H1 (cell line): ENCODE measurements around the gene PLCB4. TPM values are rescaled to one million over a fixed set of nuclear protein-coding genes. Genes with fewer than 3 reads are reported as not detected.

ENCODE experiments used
- CTCF ChIA-PET: fragments of 300-600 bp; sonication (Branson Sonifier 250); formaldehyde crosslinking; loops from one replicate; lab custom pipeline; 2021; ENCODE audit not compliant: partially characterized antibody; lab: Charles Lee
- POLR2A ChIA-PET: fragments of 300-600 bp; sonication (Branson Sonifier 250); formaldehyde crosslinking; loops from one replicate; lab custom pipeline; 2021; ENCODE audit warnings: inconsistent platforms; ENCODE audit not compliant: partially characterized antibody; lab: Charles Lee
- DNase-seq, 2 experiments: peaks; one replicate each; pipeline versions ENCODE4 v3.0.0 to v3.0.0-alpha.2; 2010 to 2022; ENCODE audit warnings: low spot score in 2 of 2, low read depth in 1 of 2, mixed read lengths in 1 of 2
- FAIRE-seq: peaks from 2 replicates; lab custom pipeline; 2011; peaks lifted over from hg19 to GRCh38; lab: Jason Lieb, UNC
- H2AFZ ChIP-seq: 2 replicates; pipeline ENCODE4 v1.8.1; 2012; ENCODE audit warnings: low read length, inconsistent platforms
- H2AK5ac ChIP-seq: 2 replicates; pipeline ENCODE4 v1.6.1; 2013; ENCODE audit warnings: low read depth, low read length
- H2BK120ac ChIP-seq: replicated peaks from 2 replicates; pipeline ENCODE3; 2013; ENCODE audit warnings: low read depth, low read length, inconsistent platforms
- H2BK12ac ChIP-seq: 2 replicates; pipeline ENCODE4 v1.6.1; 2013; ENCODE audit warnings: low read depth, low read length
- H2BK15ac ChIP-seq: 2 replicates; pipeline ENCODE4 v1.6.1; 2013; ENCODE audit warnings: low read length
- H2BK20ac ChIP-seq: 2 replicates; pipeline ENCODE4 v1.6.1; 2013; ENCODE audit warnings: low read length
- H2BK5ac ChIP-seq: 2 replicates; pipeline ENCODE4 v1.6.1; 2013; ENCODE audit warnings: low read depth, low read length
- H3K14ac ChIP-seq: 2 replicates; pipeline ENCODE4 v1.6.1; 2013; ENCODE audit warnings: inconsistent platforms; ENCODE audit not compliant: insufficient read length
- H3K18ac ChIP-seq: 2 replicates; pipeline ENCODE4 v1.6.1; 2013; ENCODE audit warnings: low read length; ENCODE audit errors: extremely low read depth
- H3K23ac ChIP-seq: 2 replicates; pipeline ENCODE4 v1.6.1; 2013; ENCODE audit warnings: inconsistent platforms; ENCODE audit not compliant: insufficient read length
- H3K23me2 ChIP-seq: 2 replicates; pipeline ENCODE4 v1.6.1; 2013; ENCODE audit warnings: low read depth, low read length
- H3K27ac ChIP-seq: 2 replicates; pipeline ENCODE4 v1.6.1; 2011; ENCODE audit warnings: low read depth, low read length, inconsistent platforms
- H3K27me3 ChIP-seq, 4 experiments: replicated peaks in 1 of 4; 1 replicate in 1 of 4; 2 replicates in 3 of 4; pipeline versions ENCODE4 v1.6.1 to v1.8.1; 2011 to 2013; ENCODE audit warnings: low read length in 3 of 4, mild to moderate bottlenecking in 3 of 4, inconsistent platforms in 2 of 4, mixed read lengths in 2 of 4, moderate library complexity in 1 of 4; ENCODE audit not compliant: control insufficient read depth in 3 of 4, insufficient read depth in 3 of 4; ENCODE audit errors: extremely low read depth in 1 of 4
- H3K36me3 ChIP-seq, 4 experiments: 2 replicates each; pipeline versions ENCODE4 v1.6.1 to v1.8.1; 2011 to 2013; ENCODE audit warnings: mild to moderate bottlenecking in 4 of 4, low read length in 3 of 4, moderate library complexity in 2 of 4, control low read depth in 1 of 4, inconsistent platforms in 1 of 4; ENCODE audit not compliant: insufficient read depth in 4 of 4, control insufficient read depth in 2 of 4
- H3K4ac ChIP-seq: replicated peaks from 2 replicates; pipeline ENCODE3; 2013; ENCODE audit warnings: low read length, low read depth, mixed read lengths, inconsistent platforms; ENCODE audit not compliant: insufficient read length
- H3K4me1 ChIP-seq, 4 experiments: replicated peaks in 1 of 4; 1 replicate in 1 of 4; 2 replicates in 3 of 4; pipeline versions ENCODE4 v1.6.1 to v1.8.1; 2011 to 2013; ENCODE audit warnings: low read length in 3 of 4, inconsistent platforms in 2 of 4, mixed read lengths in 1 of 4; ENCODE audit not compliant: insufficient read depth in 4 of 4, control insufficient read depth in 3 of 4
- H3K4me2 ChIP-seq, 2 experiments: 2 replicates each; pipeline versions ENCODE4 v1.6.1 to v1.8.1; 2011 to 2013; ENCODE audit warnings: low read depth in 2 of 2, low read length in 2 of 2, control low read depth in 1 of 2, inconsistent platforms in 1 of 2, mild to moderate bottlenecking in 1 of 2; ENCODE audit not compliant: insufficient read depth in 1 of 2
- H3K4me3 ChIP-seq, 4 experiments: fragments of 200-600, 300-600 bp in 1 of 4; sonication (generic), shearing (Covaris generic), sonication (Bioruptor Twin) in 1 of 4; 2 replicates each; pipeline versions ENCODE4 v1.5.1 to v1.8.1; 2011 to 2016; ENCODE audit warnings: low read length in 4 of 4, low read depth in 3 of 4, control low read depth in 2 of 4, inconsistent platforms in 2 of 4, mild to moderate bottlenecking in 2 of 4, mixed read lengths in 1 of 4, moderate library complexity in 1 of 4; ENCODE audit not compliant: insufficient read depth in 2 of 4; ENCODE audit errors: extremely low read depth in 1 of 4
- H3K56ac ChIP-seq: replicated peaks from 2 replicates; pipeline ENCODE3; 2013; ENCODE audit warnings: low read depth, mild to moderate bottlenecking, mixed read lengths, low read length, inconsistent platforms; ENCODE audit not compliant: insufficient read length
- H3K79me1 ChIP-seq: 2 replicates; pipeline ENCODE4 v1.6.1; 2013; ENCODE audit warnings: low read depth, low read length, control low read depth
- H3K79me2 ChIP-seq, 2 experiments: 2 replicates each; pipeline versions ENCODE4 v1.6.1 to v1.8.1; 2012 to 2013; ENCODE audit warnings: low read length in 2 of 2, mild to moderate bottlenecking in 2 of 2, inconsistent platforms in 1 of 2; ENCODE audit not compliant: insufficient read depth in 2 of 2, control insufficient read depth in 1 of 2
- H3K9ac ChIP-seq, 4 experiments: replicated peaks in 1 of 4; 1 replicate in 1 of 4; 2 replicates in 3 of 4; pipeline versions ENCODE4 v1.6.1 to v1.8.1; 2011 to 2013; ENCODE audit warnings: low read depth in 3 of 4, low read length in 3 of 4, control low read depth in 2 of 4, mild to moderate bottlenecking in 2 of 4, moderate library complexity in 2 of 4, inconsistent platforms in 1 of 4; ENCODE audit errors: extremely low read depth in 1 of 4
- H3K9me3 ChIP-seq, 2 experiments: 2 replicates each; pipeline versions ENCODE4 v1.6.1 to v1.8.1; 2012 to 2013; ENCODE audit warnings: mild to moderate bottlenecking in 2 of 2, moderate library complexity in 2 of 2, control low read depth in 1 of 2, inconsistent platforms in 1 of 2, low read depth in 1 of 2, low read length in 1 of 2, mixed read lengths in 1 of 2; ENCODE audit not compliant: insufficient read depth in 2 of 2
- H4K20me1 ChIP-seq, 2 experiments: replicated peaks in 1 of 2; 2 replicates each; pipeline versions ENCODE3 to v1.8.1; 2011 to 2013; ENCODE audit warnings: inconsistent platforms in 2 of 2, low read length in 2 of 2, mild to moderate bottlenecking in 1 of 2; ENCODE audit not compliant: insufficient read depth in 2 of 2, control insufficient read depth in 1 of 2
- H4K5ac ChIP-seq: 2 replicates; pipeline ENCODE4 v1.6.1; 2013; ENCODE audit warnings: low read length, low read depth, mixed read lengths, inconsistent platforms; ENCODE audit not compliant: insufficient read length
- H4K8ac ChIP-seq: 2 replicates; pipeline ENCODE4 v1.8.0; 2013; ENCODE audit warnings: mild to moderate bottlenecking, moderate library complexity, low read length, inconsistent platforms; ENCODE audit not compliant: insufficient read depth; ENCODE audit errors: extremely low read depth
- H4K91ac ChIP-seq: replicated peaks from 2 replicates; pipeline ENCODE3; 2013; ENCODE audit warnings: low read length, mixed read lengths, inconsistent platforms; ENCODE audit not compliant: insufficient read length
- KDM1A ChIP-seq: fragments of 200-600, 300-600 bp; sonication (generic); IDR thresholded peaks from 2 replicates; pipeline ENCODE4 v1.7.1; 2016; ENCODE audit warnings: mild to moderate bottlenecking, low read length, borderline replicate concordance
- WGBS, 2 experiments: shearing (Covaris generic) in 1 of 2; methylation state at CpG; one replicate each; pipeline versions ENCODE4 v1.1.6 to v1.1.7; 2013 to 2015; ENCODE audit warnings: low lambda C conversion rate in 2 of 2, mixed read lengths in 2 of 2, inconsistent platforms in 1 of 2, low coverage in 1 of 2, missing lambda C conversion rate in 1 of 2; ENCODE audit not compliant: insufficient replicate concordance in 2 of 2, insufficient coverage in 1 of 2, insufficient read length in 1 of 2; ENCODE audit errors: extremely low coverage in 1 of 2, missing lambda C conversion rate in 1 of 2; 5-methylcytosine and 5-hydroxymethylcytosine counted together
- polyA plus RNA-seq, 7 experiments: library from polyadenylated mRNA; depleted of rRNA in 3 of 7; stranded (reverse) in 5 of 7; unstranded in 2 of 7; fragments of >200 nt in 5 of 7; fragments of 200-250 nt in 2 of 7; gene quantifications; 1 replicate in 5 of 7; 2 replicates in 1 of 7; 4 replicates in 1 of 7; pipeline versions ENCODE4 v1.2.1 to v1.2.3, GENCODE V29; 2011 to 2013; ENCODE audit warnings: missing spikeins in 2 of 7, mixed read lengths in 2 of 7
- total RNA-seq: library from RNA; stranded (reverse); fragmentation: NEBNext Ultra II Directional; extraction: Animal tissue kit (Norgen Biotek cat#: 25700); gene quantifications from 2 replicates; pipeline ENCODE4 v1.2.1, GENCODE V29; 2021

The PLCB4 gene
- total and polyA plus RNA-seq, 2 of the 8 experiments (the other 6 are each of a cell fraction or from before 2014, with no cell fraction given): 3.2 to 14.1 TPM

- ChIA-PET POLR2A (no interaction called here), CTCF (no interaction called here)
- no peak overlapping the region for H3K9ac ChIP-seq
- H3K27ac ChIP-seq: no peak overlapping the region
- H3K79me2 ChIP-seq: no peaks in the 10 kb centered on the region
- H4K20me1 ChIP-seq: no peaks in the 10 kb centered on the region
- no peaks in the 10 kb centered on the region for H3K79me1 ChIP-seq
- H3K56ac ChIP-seq: no peak overlapping the region
- H3K27me3 ChIP-seq: no peaks in the 10 kb centered on the region
- H3K14ac ChIP-seq: no peak overlapping the region
- H3K23me2 ChIP-seq: no peaks in the 10 kb centered on the region
- H4K91ac ChIP-seq: no peak overlapping the region
- no peak overlapping the region for H2AK5ac ChIP-seq
- H3K4me2 ChIP-seq: no peak overlapping the region
- H2AFZ ChIP-seq: no peak overlapping the region
- no peak overlapping the region for H2BK15ac ChIP-seq
- no peaks in the 10 kb centered on the region for H3K4me1 ChIP-seq
- no peak overlapping the region for H3K23ac ChIP-seq
- no peak overlapping the region for H4K5ac ChIP-seq
- H2BK12ac ChIP-seq: no peak overlapping the region
- WGBS, 2 experiments: 93% methylated on average over 6 of the region's 6 CpGs; no CpG with 5 or more reads in 1 of the 2 experiments
- no peak overlapping the region for H3K4ac ChIP-seq
- H3K18ac ChIP-seq: no peak overlapping the region
- H2BK20ac ChIP-seq: no peak overlapping the region
- H2BK120ac ChIP-seq: no peak overlapping the region
- no peaks in the 10 kb centered on the region for H3K9me3 ChIP-seq
- no peak overlapping the region for H3K4me3 ChIP-seq
- FAIRE-seq: no peak
- DNase-seq: no peak
- H4K8ac ChIP-seq: no peak overlapping the region
- no peak overlapping the region for H2BK5ac ChIP-seq
- no peak for TF ChIP-seq KDM1A
- H3K36me3 ChIP-seq: no peaks in the 10 kb centered on the region
Observed at GRCh38 chr20:9059931-9060330, 9.0 kb upstream of the PLCB4 start.
